ENCODE measurements around the gene TUBGCP3. TPM values are rescaled to one million over a fixed set of nuclear protein-coding genes. Genes with fewer than 3 reads are reported as not detected.

The TUBGCP3 gene
- total RNA-seq, 1 experiment from 2014 or later: 13.7 TPM

GRCh38 chr13:112614835-112615234 lies 26.9 kb upstream of the TUBGCP3 start:
- BruUV-seq (replicated peaks): no TSS peak
- Mint-ChIP-seq H3K4me1 (ENCODE audit: low read depth, unreplicated experiment) (no peaks in the 10 kb centered on the region), H3K27me3 (ENCODE audit: unreplicated experiment) (no peaks in the 10 kb centered on the region), H3K9me3 (ENCODE audit: low read depth, unreplicated experiment) (no peaks in the 10 kb centered on the region), H3K4me3 (ENCODE audit: low read depth, unreplicated experiment) (no peak overlapping the region), H3K36me3 (ENCODE audit: insufficient read depth, unreplicated experiment) (no peaks in the 10 kb centered on the region), H3K27ac (ENCODE audit: unreplicated experiment) (no peak overlapping the region)
- intact Hi-C loops (cut with micrococcal nuclease; ENCODE audit: unreplicated experiment): no loop called here
- CTCF ChIA-PET: no interaction called here
- DNase-seq: no peak
- TF ChIP-seq, protein P1, sequence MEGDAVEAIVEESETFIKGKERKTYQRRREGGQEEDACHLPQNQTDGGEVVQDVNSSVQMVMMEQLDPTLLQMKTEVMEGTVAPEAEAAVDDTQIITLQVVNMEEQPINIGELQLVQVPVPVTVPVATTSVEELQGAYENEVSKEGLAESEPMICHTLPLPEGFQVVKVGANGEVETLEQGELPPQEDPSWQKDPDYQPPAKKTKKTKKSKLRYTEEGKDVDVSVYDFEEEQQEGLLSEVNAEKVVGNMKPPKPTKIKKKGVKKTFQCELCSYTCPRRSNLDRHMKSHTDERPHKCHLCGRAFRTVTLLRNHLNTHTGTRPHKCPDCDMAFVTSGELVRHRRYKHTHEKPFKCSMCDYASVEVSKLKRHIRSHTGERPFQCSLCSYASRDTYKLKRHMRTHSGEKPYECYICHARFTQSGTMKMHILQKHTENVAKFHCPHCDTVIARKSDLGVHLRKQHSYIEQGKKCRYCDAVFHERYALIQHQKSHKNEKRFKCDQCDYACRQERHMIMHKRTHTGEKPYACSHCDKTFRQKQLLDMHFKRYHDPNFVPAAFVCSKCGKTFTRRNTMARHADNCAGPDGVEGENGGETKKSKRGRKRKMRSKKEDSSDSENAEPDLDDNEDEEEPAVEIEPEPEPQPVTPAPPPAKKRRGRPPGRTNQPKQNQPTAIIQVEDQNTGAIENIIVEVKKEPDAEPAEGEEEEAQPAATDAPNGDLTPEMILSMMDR (IDR thresholded peaks at IDR 0.05; ENCODE audit: unreplicated experiment): no peak

DNA sequence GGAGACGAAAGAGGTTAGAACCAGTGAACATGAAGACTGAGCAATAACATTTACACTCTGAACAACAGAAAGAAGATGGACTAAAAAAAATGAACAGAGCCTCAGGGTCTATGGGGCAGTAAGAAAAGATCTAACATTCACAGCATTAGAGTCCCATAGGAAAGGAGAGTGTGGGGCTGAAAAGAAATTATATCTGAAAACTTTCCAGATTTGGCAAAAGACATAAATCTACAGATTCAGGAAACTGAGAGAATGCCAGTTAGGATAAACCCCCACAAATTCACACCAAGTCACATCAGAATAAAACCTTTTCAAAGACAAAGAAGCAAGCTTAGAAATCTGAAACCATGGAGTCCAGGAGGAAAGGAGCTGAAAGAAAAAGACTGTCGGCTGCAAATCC lies 20.3 kb upstream of the TUBGCP3 start:
- CTCF ChIA-PET: no interaction called here
- TF ChIP-seq, protein P1 (IDR thresholded peaks at IDR 0.05; ENCODE audit: unreplicated experiment): no peak
- no peaks in the 10 kb centered on the region for H3K36me3 Mint-ChIP-seq (ENCODE audit: insufficient read depth, unreplicated experiment)
- no peaks in the 10 kb centered on the region for H3K27me3 Mint-ChIP-seq (ENCODE audit: unreplicated experiment)
- no peak overlapping the region for H3K27ac Mint-ChIP-seq (ENCODE audit: unreplicated experiment)
- intact Hi-C loops (cut with micrococcal nuclease; ENCODE audit: unreplicated experiment): loop anchor here (10.0 kb wide), 1 partner anchor 1133 kb away; no protein-coding TSS in a partner anchor
- BruUV-seq (replicated peaks): no TSS peak
- no peak overlapping the region for H3K4me3 Mint-ChIP-seq (ENCODE audit: low read depth, unreplicated experiment)
- no peak for DNase-seq
- no peaks in the 10 kb centered on the region for H3K4me1 Mint-ChIP-seq (ENCODE audit: low read depth, unreplicated experiment)
- no peaks in the 10 kb centered on the region for H3K9me3 Mint-ChIP-seq (ENCODE audit: low read depth, unreplicated experiment)

- CTCF ChIA-PET: no interaction called here
- no TSS peak for BruUV-seq (replicated peaks)
Observed at GRCh38 chr13:112606109-112607001, 18.4 kb upstream of the TUBGCP3 start.

DNA sequence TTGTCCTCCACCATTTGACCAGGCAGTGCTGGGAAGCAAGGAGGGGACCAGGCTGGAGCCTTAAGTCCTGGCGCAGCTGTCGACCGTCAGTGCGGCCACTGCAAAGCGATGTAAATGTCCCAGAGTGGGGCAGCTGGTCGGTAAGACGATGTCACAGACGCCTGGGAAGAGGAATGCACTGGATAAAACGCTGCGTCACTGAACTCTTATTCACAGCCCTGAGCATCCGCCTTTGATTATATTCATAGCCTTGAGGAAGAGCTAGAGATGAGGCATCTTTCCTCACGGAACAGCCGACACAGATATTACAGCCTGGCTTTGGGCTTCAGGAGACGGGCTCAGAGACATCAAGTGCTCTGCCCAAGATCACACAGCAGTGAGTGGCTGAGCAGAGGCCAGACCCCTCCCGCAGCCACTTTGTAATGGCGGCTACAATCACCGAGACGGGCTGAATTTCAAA lies 17.6 kb upstream of the TUBGCP3 start:
- intact Hi-C loops (cut with micrococcal nuclease; ENCODE audit: unreplicated experiment): loop anchor here (10.0 kb wide), 1 partner anchor 1131 kb away; no protein-coding TSS in a partner anchor
- no peak for DNase-seq
- CTCF ChIA-PET: no interaction called here
- TF ChIP-seq, protein P1 (IDR thresholded peaks at IDR 0.05; ENCODE audit: unreplicated experiment): no peak
- H3K27me3 Mint-ChIP-seq (ENCODE audit: unreplicated experiment): no peaks in the 10 kb centered on the region
- H3K36me3 Mint-ChIP-seq (ENCODE audit: insufficient read depth, unreplicated experiment): no peaks in the 10 kb centered on the region
- H3K27ac Mint-ChIP-seq (ENCODE audit: unreplicated experiment): no peak overlapping the region
- no TSS peak for BruUV-seq (replicated peaks)
- no peaks in the 10 kb centered on the region for H3K9me3 Mint-ChIP-seq (ENCODE audit: low read depth, unreplicated experiment)
- H3K4me3 Mint-ChIP-seq (ENCODE audit: low read depth, unreplicated experiment): no peak overlapping the region
- H3K4me1 Mint-ChIP-seq (ENCODE audit: low read depth, unreplicated experiment): no peaks in the 10 kb centered on the region

More at GRCh38 chr13:112606109-112607001, 18.4 kb upstream of the TUBGCP3 start:
- H3K4me1 Mint-ChIP-seq (ENCODE audit: low read depth, unreplicated experiment): no peaks in the 10 kb centered on the region
- TF ChIP-seq, protein P1 (IDR thresholded peaks at IDR 0.05; ENCODE audit: unreplicated experiment): peak; percentile 38
- no peak overlapping the region for H3K27ac Mint-ChIP-seq (ENCODE audit: unreplicated experiment)
- intact Hi-C loops (cut with micrococcal nuclease; ENCODE audit: unreplicated experiment): loop anchor here (10.0 kb wide), 1 partner anchor 1132 kb away; no protein-coding TSS in a partner anchor
- no peaks in the 10 kb centered on the region for H3K9me3 Mint-ChIP-seq (ENCODE audit: low read depth, unreplicated experiment)
- H3K27me3 Mint-ChIP-seq (ENCODE audit: unreplicated experiment): no peaks in the 10 kb centered on the region
- H3K36me3 Mint-ChIP-seq (ENCODE audit: insufficient read depth, unreplicated experiment): no peaks in the 10 kb centered on the region
- H3K4me3 Mint-ChIP-seq (ENCODE audit: low read depth, unreplicated experiment): peak overlapping the region; percentile 44
- DNase-seq: peak; percentile 82
